ENCODE data around the gene METTL1. TPM values are rescaled to one million over a fixed set of nuclear protein-coding genes. Genes with fewer than 3 reads are reported as not detected.

The METTL1 gene
- total and polyA plus RNA-seq, 11 donors = 0.95 to 28.5 (median 7.9) TPM

DNA sequence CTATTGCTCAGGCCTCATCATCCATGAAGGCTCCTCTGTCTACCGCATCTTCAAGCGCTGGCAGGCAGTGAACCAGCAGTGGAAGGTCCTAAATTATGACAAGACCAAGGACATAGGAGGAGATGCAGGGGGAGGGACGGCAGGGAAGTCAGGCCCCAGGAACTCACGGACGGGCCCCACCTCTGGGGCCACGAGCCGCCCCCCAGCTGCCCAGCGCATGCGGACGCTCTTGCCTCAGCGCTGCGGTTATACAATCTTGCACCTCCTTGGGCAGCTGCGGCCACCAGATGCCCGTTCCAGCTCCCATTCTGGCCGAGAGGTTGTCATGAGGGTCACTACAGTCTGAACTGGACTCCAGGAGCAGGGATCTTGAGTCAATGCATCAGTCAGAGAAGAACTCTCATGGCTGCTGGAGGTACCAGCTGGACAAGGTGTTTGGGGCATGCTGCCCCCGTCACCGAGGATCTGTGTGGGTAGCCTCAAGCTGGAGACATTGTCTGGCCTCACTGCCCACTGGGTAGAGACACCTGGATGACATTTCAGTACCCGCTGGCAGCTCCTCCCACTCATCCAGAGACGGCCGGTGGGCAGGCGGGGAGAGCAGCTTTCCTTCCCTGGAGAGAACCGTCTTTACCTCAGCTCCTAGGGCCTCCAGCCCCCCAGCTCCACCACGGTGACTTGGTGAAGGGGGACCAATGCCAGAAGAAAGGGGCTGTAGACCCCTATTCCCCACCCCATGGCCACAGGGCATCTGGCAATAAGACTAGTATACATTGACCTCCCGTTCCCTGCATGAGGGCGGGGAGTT, 13.1 kb downstream of the METTL1 start:
- Histone ChIP-seq H3K27me3 (peaks cover 0 to 17% (median 8%) of the 10 kb centered on the region in 9 donors), H3K27ac (no peak overlapping the region), H3K9me3 (no peaks in the 10 kb centered on the region), H3K4me3 (no peak overlapping the region), H3K4me1 (peaks cover 0 to 26% (median 15%) of the 10 kb centered on the region in 12 donors), H3K36me3 (peaks cover 0 to 23% (median 15%) of the 10 kb centered on the region in 9 donors)
- intact Hi-C loops (cut with DNase I) = no loop called here
- WGBS, 4 donors = 90 to 94% (median 93%) methylated on average over 15 to 25 of the region's 25 CpGs
- DNase-seq (no peak), ATAC-seq (no peak)
- TF ChIP-seq POLR2A (IDR thresholded peaks at IDR 0.05) (no peak), CTCF (IDR thresholded peaks at IDR 0.05) (no peak)

DNA sequence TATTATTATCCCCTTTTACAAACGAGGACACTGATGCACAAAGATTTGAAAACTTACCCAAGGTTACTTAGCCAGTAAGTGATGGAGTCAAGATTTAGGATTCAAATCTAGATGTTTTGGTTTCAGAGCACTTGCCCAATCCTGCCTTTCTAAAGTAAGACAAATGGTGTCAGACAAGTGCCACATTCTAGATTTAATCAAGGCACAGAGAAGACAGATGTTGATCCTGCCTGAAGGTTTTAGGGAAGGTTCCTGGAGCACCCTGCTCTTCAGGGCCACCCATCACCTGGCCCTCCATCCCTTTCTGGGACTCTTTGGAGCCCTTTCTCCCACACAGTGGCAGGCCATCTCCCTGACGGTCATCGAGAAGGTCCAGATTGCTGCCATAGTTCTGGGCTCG, 14.1 kb downstream of the METTL1 start:
- H3K9me3 ChIP-seq = no peaks in the 10 kb centered on the region
- DNase-seq = no peak
- intact Hi-C loops (cut with DNase I) = no loop called here
- H3K4me3 ChIP-seq = no peak overlapping the region
- no peak for ATAC-seq
- peaks cover 0 to 7% (median 0%) of the 10 kb centered on the region in 9 donors for H3K27me3 ChIP-seq
- H3K27ac ChIP-seq = no peak overlapping the region
- peaks cover 0 to 36% (median 19%) of the 10 kb centered on the region in 12 donors for H3K4me1 ChIP-seq
- TF ChIP-seq POLR2A (IDR thresholded peaks at IDR 0.05) = no peak
- TF ChIP-seq CTCF (IDR thresholded peaks at IDR 0.05) = no peak
- WGBS, 4 donors = 88 to 97% (median 93%) methylated on average over 4 of the region's 4 CpGs
- H3K36me3 ChIP-seq = peaks cover 0 to 23% (median 15%) of the 10 kb centered on the region in 9 donors

GRCh38 chr12:57756406-57757341, 15.2 kb downstream of the METTL1 start:
- Histone ChIP-seq H3K9me3 (no peaks in the 10 kb centered on the region), H3K27ac (peak overlapping the region in 3 of 12 donors; percentile 52 to 79 (median 55)), H3K36me3 (peaks cover 0 to 23% (median 15%) of the 10 kb centered on the region in 9 donors), H3K27me3 (no peaks in the 10 kb centered on the region), H3K4me1 (peaks cover 0 to 41% (median 21%) of the 10 kb centered on the region in 12 donors), H3K4me3 (peak overlapping the region in 9 of 12 donors; percentile 65 to 97 (median 72))
- intact Hi-C loops (cut with DNase I) = no loop called here
- ATAC-seq (no peak), DNase-seq (peak in 1 of 5 donors; percentile 78)
- WGBS, 4 donors = 58 to 69% (median 64%) methylated on average over 19 to 22 of the region's 22 CpGs
- TF ChIP-seq POLR2A (IDR thresholded peaks at IDR 0.05) (no peak), CTCF (IDR thresholded peaks at IDR 0.05) (peak in 11 of 12 donors; percentile 19 to 70 (median 47))

Measured in heart left ventricle (tissue), 16 donors.